H9 (cell line): ENCODE data around the gene HEATR1. TPM values are rescaled to one million over a fixed set of nuclear protein-coding genes. Genes with fewer than 3 reads are reported as not detected.

Experiments used
- DNase-seq: peaks from one replicate; pipeline ENCODE4 v3.0.0-alpha.2; 2017
- H2AFZ ChIP-seq: one replicate; pipeline ENCODE4 v1.6.1; 2013; ENCODE audit warnings: mild to moderate bottlenecking, low read length, control low read depth, moderate library complexity
- H2AK5ac ChIP-seq: 2 replicates; pipeline ENCODE4 v1.6.1; 2013; ENCODE audit warnings: low read length, control low read depth, mixed read lengths; ENCODE audit not compliant: insufficient read length
- H2BK120ac ChIP-seq: one replicate; pipeline ENCODE4 v1.6.1; 2013; ENCODE audit warnings: low read depth, mild to moderate bottlenecking, low read length, control low read depth, inconsistent platforms; ENCODE audit not compliant: poor library complexity, severe bottlenecking
- H2BK12ac ChIP-seq: 2 replicates; pipeline ENCODE4 v1.6.1; 2013; ENCODE audit warnings: low read length, control low read depth, mixed read lengths, low read depth; ENCODE audit not compliant: insufficient read length
- H2BK15ac ChIP-seq: 2 replicates; pipeline ENCODE4 v1.6.1; 2013; ENCODE audit warnings: low read depth, low read length, control low read depth
- H2BK20ac ChIP-seq: one replicate; pipeline ENCODE4 v1.6.1; 2013; ENCODE audit warnings: low read depth, mild to moderate bottlenecking, low read length, control low read depth, inconsistent platforms; ENCODE audit not compliant: poor library complexity, severe bottlenecking
- H2BK5ac ChIP-seq: 2 replicates; pipeline ENCODE4 v1.6.1; 2013; ENCODE audit warnings: low read length, control low read depth, mixed read lengths; ENCODE audit not compliant: insufficient read length
- H3K14ac ChIP-seq: 2 replicates; pipeline ENCODE4 v1.6.1; 2013; ENCODE audit warnings: low read length, control low read depth; ENCODE audit not compliant: insufficient read depth
- H3K18ac ChIP-seq: 2 replicates; pipeline ENCODE4 v1.6.1; 2013; ENCODE audit warnings: low read depth, mild to moderate bottlenecking, mixed read lengths, low read length, control low read depth; ENCODE audit not compliant: insufficient read length
- H3K23ac ChIP-seq: 2 replicates; pipeline ENCODE4 v1.6.1; 2013; ENCODE audit warnings: low read length, control low read depth, mixed read lengths, low read depth; ENCODE audit not compliant: insufficient read length
- H3K23me2 ChIP-seq: 2 replicates; pipeline ENCODE4 v1.6.1; 2013; ENCODE audit warnings: low read depth, mild to moderate bottlenecking, mixed read lengths, low read length, control low read depth; ENCODE audit not compliant: insufficient read length, poor library complexity, severe bottlenecking
- H3K27ac ChIP-seq: 2 replicates; pipeline ENCODE4 v1.5.1; 2013; ENCODE audit warnings: low read length, control low read depth, mixed read lengths, low read depth; ENCODE audit not compliant: insufficient read length
- H3K27me3 ChIP-seq: 2 replicates; pipeline ENCODE4 v1.6.1; 2013; ENCODE audit warnings: low read length, control low read depth, inconsistent platforms; ENCODE audit not compliant: insufficient read depth
- H3K4ac ChIP-seq: 2 replicates; pipeline ENCODE4 v1.6.1; 2013; ENCODE audit warnings: low read depth, mild to moderate bottlenecking, control low read depth, inconsistent platforms, low read length, moderate library complexity
- H3K4me1 ChIP-seq: 2 replicates; pipeline ENCODE4 v1.6.1; 2013; ENCODE audit warnings: low read length, control low read depth, inconsistent platforms; ENCODE audit not compliant: insufficient read depth
- H3K4me2 ChIP-seq: 2 replicates; pipeline ENCODE4 v1.6.1; 2013; ENCODE audit warnings: low read length, control low read depth, mixed read lengths; ENCODE audit not compliant: insufficient read length, insufficient read depth
- H3K56ac ChIP-seq: 2 replicates; pipeline ENCODE4 v1.6.1; 2013; ENCODE audit warnings: low read depth, mild to moderate bottlenecking, mixed read lengths, low read length, control low read depth; ENCODE audit not compliant: insufficient read length
- H3K79me1 ChIP-seq: 2 replicates; pipeline ENCODE4 v1.6.1; 2013; ENCODE audit warnings: low read depth, mild to moderate bottlenecking, moderate library complexity, low read length, control low read depth, inconsistent platforms; ENCODE audit not compliant: insufficient read depth, poor library complexity, severe bottlenecking
- H3K79me2 ChIP-seq: 2 replicates; pipeline ENCODE4 v1.6.1; 2013; ENCODE audit warnings: low read length, control low read depth, inconsistent platforms; ENCODE audit not compliant: insufficient read depth
- H3K9ac ChIP-seq: 2 replicates; pipeline ENCODE4 v1.6.1; 2013; ENCODE audit warnings: low read length, control low read depth, mixed read lengths; ENCODE audit not compliant: insufficient read length; ENCODE audit errors: extremely low read depth
- H3K9me3 ChIP-seq: one replicate; pipeline ENCODE4 v1.6.1; 2013; ENCODE audit warnings: low read depth, low read length, inconsistent platforms; ENCODE audit not compliant: control insufficient read depth
- H3T11ph ChIP-seq: one replicate; pipeline ENCODE4 v1.6.1; 2013; ENCODE audit warnings: mild to moderate bottlenecking, low read length, control low read depth, inconsistent platforms
- H4K20me1 ChIP-seq: one replicate; pipeline ENCODE4 v1.6.1; 2013; ENCODE audit not compliant: control insufficient read depth, insufficient read length, insufficient read depth
- H4K5ac ChIP-seq: 2 replicates; pipeline ENCODE4 v1.6.1; 2013; ENCODE audit warnings: low read depth, mild to moderate bottlenecking, mixed read lengths, low read length, control low read depth; ENCODE audit not compliant: insufficient read length
- H4K8ac ChIP-seq: replicated peaks from 2 replicates; pipeline ENCODE4 v1.6.1; 2013; ENCODE audit warnings: low read length, control low read depth, mixed read lengths, low read depth; ENCODE audit not compliant: insufficient read length
- H4K91ac ChIP-seq: 2 replicates; pipeline ENCODE4 v1.6.1; 2013; ENCODE audit warnings: low read depth, mild to moderate bottlenecking, moderate library complexity, mixed read lengths, low read length, control low read depth; ENCODE audit not compliant: insufficient read length
- H3K27ac Mint-ChIP-seq, 3 experiments: 2 replicates in 2 of 3; 3 replicates in 1 of 3; pipeline ENCODE4 v1.8.0; 2020 to 2021; ENCODE audit warnings: mixed read lengths in 3 of 3, mild to moderate bottlenecking in 1 of 3, moderate library complexity in 1 of 3
- H3K27me3 Mint-ChIP-seq: 2 replicates; pipeline ENCODE4 v1.8.0; 2021; ENCODE audit warnings: low read depth, mild to moderate bottlenecking, moderate library complexity, mixed read lengths
- H3K36me3 Mint-ChIP-seq, 3 experiments: 2 replicates in 2 of 3; 3 replicates in 1 of 3; pipeline ENCODE4 v1.8.0; 2020 to 2021; ENCODE audit warnings: low read depth in 3 of 3, mixed read lengths in 3 of 3; ENCODE audit not compliant: insufficient read depth in 1 of 3
- H3K4me1 Mint-ChIP-seq, 2 experiments: 2 replicates each; pipeline ENCODE4 v1.8.0; 2020; ENCODE audit warnings: mixed read lengths in 2 of 2
- H3K4me3 Mint-ChIP-seq, 2 experiments: 2 replicates in 1 of 2; 3 replicates in 1 of 2; pipeline ENCODE4 v1.8.0; 2020 to 2021; ENCODE audit warnings: mild to moderate bottlenecking in 2 of 2, mixed read lengths in 2 of 2, moderate library complexity in 1 of 2
- H3K9me3 Mint-ChIP-seq, 2 experiments: 2 replicates in 1 of 2; 3 replicates in 1 of 2; pipeline ENCODE4 v1.8.0; 2020; ENCODE audit warnings: mild to moderate bottlenecking in 2 of 2, mixed read lengths in 2 of 2, moderate library complexity in 1 of 2
- WGBS: extraction: QIAGEN DNeasy Blood & Tissue Kit; methylation state at CpG from one replicate; pipeline ENCODE4 v1.1.7; 2013; ENCODE audit warnings: missing lambda C conversion rate, low lambda C conversion rate, mixed read lengths; ENCODE audit not compliant: insufficient read length; ENCODE audit errors: extremely low coverage; 5-methylcytosine and 5-hydroxymethylcytosine counted together
- total RNA-seq: library from RNA; stranded (reverse); gene quantifications from 2 replicates; pipeline ENCODE4 v1.2.1, GENCODE V29; 2021
- TF ChIP-seq, protein P1 (sequence below): fragments of 200-600 bp; sonication (generic); conservative IDR thresholded peaks from 3 replicates; pipeline ENCODE4 v1.8.0; 2021; ENCODE audit warnings: antibody characterized with exemption, mild to moderate bottlenecking

HEATR1 gene
- total RNA-seq, 1 experiment from 2014 or later = 88.2 TPM

DNA sequence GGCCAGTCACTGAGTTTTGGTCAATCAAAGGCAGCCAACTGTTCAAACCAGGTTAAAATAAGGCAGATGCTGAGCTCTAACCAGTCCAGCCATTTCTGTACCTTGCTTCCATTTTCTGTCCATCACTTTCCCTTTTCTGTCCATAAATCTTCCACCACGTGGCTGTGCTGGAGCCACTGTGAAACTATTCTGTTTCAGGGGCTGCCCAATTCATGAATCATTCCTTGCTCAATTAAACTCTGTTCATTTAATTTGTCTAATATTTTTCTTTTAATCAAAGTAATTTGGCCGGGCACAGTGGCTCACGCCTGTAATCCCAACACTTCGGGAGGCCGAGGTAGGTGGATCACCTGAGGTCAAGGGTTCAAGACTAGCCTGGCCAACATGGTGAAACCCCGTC, 103.2 kb downstream of the HEATR1 start:
- Histone ChIP-seq H3K18ac (no peak overlapping the region), H2BK120ac (no peak overlapping the region), H3K23me2 (peaks cover 4% of the 10 kb centered on the region), H4K91ac (no peak overlapping the region), H2AFZ (no peak overlapping the region), H3K56ac (no peak overlapping the region), H4K8ac (no peak overlapping the region), H3K4me1 (no peaks in the 10 kb centered on the region), H3K4me2 (no peak overlapping the region), H3K4ac (no peak overlapping the region), H3K79me2 (no peaks in the 10 kb centered on the region), H3K27ac (no peak overlapping the region), H2BK5ac (no peak overlapping the region), H2AK5ac (no peak overlapping the region), H4K5ac (no peak overlapping the region), H3K23ac (no peak overlapping the region), H3K9me3 (no peaks in the 10 kb centered on the region), H3K27me3 (no peaks in the 10 kb centered on the region), H3K14ac (no peak overlapping the region), H3K79me1 (no peaks in the 10 kb centered on the region), H3K9ac (no peak overlapping the region), H2BK15ac (no peak overlapping the region), H2BK20ac (no peak overlapping the region), H2BK12ac (no peak overlapping the region), H3T11ph (no peak overlapping the region), H4K20me1 (no peaks in the 10 kb centered on the region)
- Mint-ChIP-seq H3K27ac (no peak overlapping the region; a peak in 1 of 7 replicates), H3K27me3 (no peaks in the 10 kb centered on the region), H3K9me3 (no peaks in the 10 kb centered on the region), H3K4me1 (peaks cover 18 to 26% of the 10 kb centered on the region in 2 experiments), H3K36me3 (no peaks in the 10 kb centered on the region), H3K4me3 (no peak overlapping the region)
- TF ChIP-seq, protein P1, sequence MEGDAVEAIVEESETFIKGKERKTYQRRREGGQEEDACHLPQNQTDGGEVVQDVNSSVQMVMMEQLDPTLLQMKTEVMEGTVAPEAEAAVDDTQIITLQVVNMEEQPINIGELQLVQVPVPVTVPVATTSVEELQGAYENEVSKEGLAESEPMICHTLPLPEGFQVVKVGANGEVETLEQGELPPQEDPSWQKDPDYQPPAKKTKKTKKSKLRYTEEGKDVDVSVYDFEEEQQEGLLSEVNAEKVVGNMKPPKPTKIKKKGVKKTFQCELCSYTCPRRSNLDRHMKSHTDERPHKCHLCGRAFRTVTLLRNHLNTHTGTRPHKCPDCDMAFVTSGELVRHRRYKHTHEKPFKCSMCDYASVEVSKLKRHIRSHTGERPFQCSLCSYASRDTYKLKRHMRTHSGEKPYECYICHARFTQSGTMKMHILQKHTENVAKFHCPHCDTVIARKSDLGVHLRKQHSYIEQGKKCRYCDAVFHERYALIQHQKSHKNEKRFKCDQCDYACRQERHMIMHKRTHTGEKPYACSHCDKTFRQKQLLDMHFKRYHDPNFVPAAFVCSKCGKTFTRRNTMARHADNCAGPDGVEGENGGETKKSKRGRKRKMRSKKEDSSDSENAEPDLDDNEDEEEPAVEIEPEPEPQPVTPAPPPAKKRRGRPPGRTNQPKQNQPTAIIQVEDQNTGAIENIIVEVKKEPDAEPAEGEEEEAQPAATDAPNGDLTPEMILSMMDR = no peak
- no CpG with 5 or more reads among the region's 6 CpGs for WGBS
- no peak for DNase-seq

Other genes with a start within 250 kb of the HEATR1 start
- gene EDARADD, start 210.2 kb downstream of the HEATR1 start, total RNA-seq = 3.8 and 4.5 TPM in 2 replicates
- 14.2 and 15.3 TPM in 2 replicates for gene LGALS8, start 80.5 kb downstream of the HEATR1 start, total RNA-seq
- gene ACTN2, start 82.0 kb upstream of the HEATR1 start, total RNA-seq = 0.92 and 2.3 TPM in 2 replicates
- gene MTR, start 190.8 kb upstream of the HEATR1 start, total RNA-seq = 32.7 and 35.5 TPM in 2 replicates